HFFc6 (cell line): ENCODE results near the gene FHOD3. TPM values are rescaled to one million over a fixed set of nuclear protein-coding genes. Genes with fewer than 3 reads are reported as not detected.

Source experiments
- DNase-seq: peaks from one replicate; pipeline ENCODE4 v3.0.0-alpha.2; 2018
- H3K27ac Mint-ChIP-seq: 2 replicates; pipeline ENCODE4 v1.8.0; 2020; ENCODE audit warnings: mild to moderate bottlenecking, mixed read lengths
- H3K27me3 Mint-ChIP-seq: 2 replicates; pipeline ENCODE4 v1.8.0; 2021; ENCODE audit warnings: mild to moderate bottlenecking, moderate library complexity, mixed read lengths; ENCODE audit not compliant: insufficient read depth
- H3K36me3 Mint-ChIP-seq: 2 replicates; pipeline ENCODE4 v1.8.0; 2021; ENCODE audit warnings: low read depth, mixed read lengths
- H3K4me1 Mint-ChIP-seq: 2 replicates; pipeline ENCODE4 v1.8.0; 2020; ENCODE audit warnings: low read depth, mixed read lengths
- H3K4me3 Mint-ChIP-seq: 2 replicates; pipeline ENCODE4 v1.8.0; 2020; ENCODE audit warnings: mild to moderate bottlenecking, moderate library complexity, mixed read lengths
- H3K9me3 Mint-ChIP-seq: 2 replicates; pipeline ENCODE4 v1.8.0; 2020; ENCODE audit warnings: mild to moderate bottlenecking, mixed read lengths
- total RNA-seq, 6 experiments: library from RNA; stranded (reverse); fragmentation: NEBNext Ultra II Directional; extraction: Animal tissue kit (Norgen Biotek cat#: 25700); gene quantifications; 2 replicates in 1 of 6; 3 replicates in 5 of 6; pipeline ENCODE4 v1.2.3, GENCODE V29; 2021
- TF ChIP-seq, protein P1 (sequence below): fragments of 200-600 bp; sonication (generic); IDR thresholded peaks from 2 replicates; pipeline ENCODE4 v1.5.0; 2021; ENCODE audit warnings: antibody characterized with exemption, mild to moderate bottlenecking

Gene FHOD3
- total RNA-seq, 6 experiments from 2014 or later = 32.8 to 67.6 (median 61.4) TPM

DNA sequence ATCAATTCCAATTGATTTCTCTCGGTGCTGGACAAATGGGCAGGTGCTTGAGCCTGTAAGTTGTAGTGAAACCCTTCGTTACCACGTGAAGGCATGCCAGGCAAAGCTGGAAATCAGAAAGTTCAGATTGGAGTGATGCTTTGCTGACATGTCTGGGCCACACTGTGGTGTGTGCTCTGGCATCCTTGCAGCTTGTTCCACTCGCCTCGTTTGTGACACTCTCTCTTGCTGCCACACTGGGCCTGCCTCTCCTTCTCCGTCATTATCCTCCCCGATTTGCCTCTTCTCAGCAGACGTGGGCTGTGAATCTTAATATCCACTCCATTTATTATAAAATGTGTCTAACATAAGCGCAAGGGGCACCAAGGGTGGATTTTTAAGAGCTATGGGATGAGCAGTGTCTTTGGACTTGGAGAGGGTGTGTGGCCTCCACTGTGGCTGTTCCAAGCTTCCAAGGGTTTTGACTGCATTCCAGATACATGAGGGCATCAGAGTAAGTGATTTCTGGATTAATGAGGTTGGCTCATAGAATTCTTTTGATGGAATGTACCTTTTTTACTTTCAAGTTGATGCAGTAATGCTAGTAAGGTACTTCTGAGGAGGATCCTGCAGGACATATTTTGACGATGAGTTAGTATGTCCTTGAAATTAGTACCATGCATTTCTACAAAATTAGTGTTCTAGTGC is 292.5 kb downstream of the FHOD3 start:
- Mint-ChIP-seq H3K9me3 (no peaks in the 10 kb centered on the region), H3K4me3 (no peak overlapping the region), H3K36me3 (peaks cover 8% of the 10 kb centered on the region), H3K27ac (peak overlapping the region; percentile 75), H3K27me3 (peaks cover 2% of the 10 kb centered on the region; the same call in 1 of the 2 replicates), H3K4me1 (peaks cover 56% of the 10 kb centered on the region)
- DNase-seq = peak; percentile 52
- TF ChIP-seq, protein P1, sequence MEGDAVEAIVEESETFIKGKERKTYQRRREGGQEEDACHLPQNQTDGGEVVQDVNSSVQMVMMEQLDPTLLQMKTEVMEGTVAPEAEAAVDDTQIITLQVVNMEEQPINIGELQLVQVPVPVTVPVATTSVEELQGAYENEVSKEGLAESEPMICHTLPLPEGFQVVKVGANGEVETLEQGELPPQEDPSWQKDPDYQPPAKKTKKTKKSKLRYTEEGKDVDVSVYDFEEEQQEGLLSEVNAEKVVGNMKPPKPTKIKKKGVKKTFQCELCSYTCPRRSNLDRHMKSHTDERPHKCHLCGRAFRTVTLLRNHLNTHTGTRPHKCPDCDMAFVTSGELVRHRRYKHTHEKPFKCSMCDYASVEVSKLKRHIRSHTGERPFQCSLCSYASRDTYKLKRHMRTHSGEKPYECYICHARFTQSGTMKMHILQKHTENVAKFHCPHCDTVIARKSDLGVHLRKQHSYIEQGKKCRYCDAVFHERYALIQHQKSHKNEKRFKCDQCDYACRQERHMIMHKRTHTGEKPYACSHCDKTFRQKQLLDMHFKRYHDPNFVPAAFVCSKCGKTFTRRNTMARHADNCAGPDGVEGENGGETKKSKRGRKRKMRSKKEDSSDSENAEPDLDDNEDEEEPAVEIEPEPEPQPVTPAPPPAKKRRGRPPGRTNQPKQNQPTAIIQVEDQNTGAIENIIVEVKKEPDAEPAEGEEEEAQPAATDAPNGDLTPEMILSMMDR = no peak

DNA sequence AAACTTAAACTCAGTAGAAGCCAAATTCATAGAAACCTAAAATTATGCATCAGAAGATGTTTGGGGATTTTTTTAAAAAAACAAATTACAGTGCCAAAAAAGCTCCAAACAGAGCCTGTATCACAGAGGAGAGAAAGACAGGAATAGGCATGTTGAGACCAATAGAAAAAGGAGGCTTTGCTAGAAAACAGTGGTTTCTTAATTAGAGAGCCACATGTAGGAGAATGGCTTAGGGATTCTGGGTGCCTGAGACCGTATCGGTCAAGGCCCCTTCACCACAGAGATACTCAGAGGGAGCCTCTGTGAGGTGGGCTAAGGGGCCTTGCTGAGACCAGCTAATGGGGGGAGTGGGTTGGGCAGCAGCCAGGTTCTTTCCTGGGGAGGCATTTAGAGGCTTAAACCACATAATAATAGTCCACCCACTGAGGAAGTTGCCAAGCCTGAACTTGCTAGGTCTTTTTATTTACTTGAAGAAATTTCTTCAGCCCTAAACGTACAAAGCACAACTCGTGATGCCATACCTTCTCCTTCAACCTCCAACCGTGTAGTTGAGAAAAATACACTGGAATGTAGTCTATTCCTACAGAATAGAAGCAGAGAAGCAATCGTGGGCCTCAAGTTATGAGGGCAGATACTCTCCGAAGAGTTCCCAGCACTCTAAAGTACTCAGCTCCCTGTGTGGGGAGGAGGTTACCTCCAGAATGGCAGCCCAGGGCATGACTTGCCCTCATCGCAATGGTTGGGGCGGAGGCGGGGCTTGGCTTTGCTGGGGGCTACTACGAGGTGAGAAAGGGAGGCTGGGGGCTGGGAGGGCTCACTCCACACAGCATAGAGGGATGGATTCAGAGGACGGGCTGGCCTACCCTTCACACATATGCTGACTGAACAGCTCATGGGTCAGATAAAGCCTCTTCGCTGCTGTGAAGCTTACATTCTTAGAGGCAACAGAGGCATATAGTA is 293.4 kb downstream of the FHOD3 start:
- peak overlapping the region; percentile 75 for H3K27ac Mint-ChIP-seq
- no peak for DNase-seq
- H3K27me3 Mint-ChIP-seq = peaks cover 2% of the 10 kb centered on the region; the same call in 1 of the 2 replicates
- peaks cover 8% of the 10 kb centered on the region for H3K36me3 Mint-ChIP-seq
- TF ChIP-seq, protein P1 = no peak
- H3K9me3 Mint-ChIP-seq = no peaks in the 10 kb centered on the region
- peaks cover 47% of the 10 kb centered on the region for H3K4me1 Mint-ChIP-seq
- no peak overlapping the region for H3K4me3 Mint-ChIP-seq

DNA sequence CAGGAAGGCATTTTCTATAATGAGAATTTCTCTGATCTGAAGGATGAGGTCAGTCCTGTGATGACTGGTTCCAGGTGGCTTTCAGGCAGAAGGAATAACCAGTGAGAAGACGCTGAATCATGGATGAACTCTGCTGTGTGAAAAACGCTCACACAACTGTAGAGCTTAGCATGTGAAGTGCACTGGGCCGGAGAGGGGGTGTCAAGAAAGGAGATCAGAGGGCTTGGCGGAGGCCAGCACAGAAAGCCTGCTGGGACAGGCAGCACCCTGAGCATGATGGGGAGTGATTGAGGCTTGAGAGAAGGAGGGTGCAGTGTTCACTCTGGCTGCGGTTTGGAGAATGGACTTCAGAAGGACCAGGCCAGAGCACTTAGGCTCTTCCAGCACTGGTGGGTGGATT is 294.8 kb downstream of the FHOD3 start:
- no peaks in the 10 kb centered on the region for H3K36me3 Mint-ChIP-seq
- no peak for DNase-seq
- H3K27ac Mint-ChIP-seq = peak overlapping the region; percentile 84
- H3K4me3 Mint-ChIP-seq = peak overlapping the region; percentile 47
- H3K4me1 Mint-ChIP-seq = peaks cover 47% of the 10 kb centered on the region
- no peaks in the 10 kb centered on the region for H3K9me3 Mint-ChIP-seq
- TF ChIP-seq, protein P1 = no peak
- peaks cover 2% of the 10 kb centered on the region; the same call in 1 of the 2 replicates for H3K27me3 Mint-ChIP-seq

DNA sequence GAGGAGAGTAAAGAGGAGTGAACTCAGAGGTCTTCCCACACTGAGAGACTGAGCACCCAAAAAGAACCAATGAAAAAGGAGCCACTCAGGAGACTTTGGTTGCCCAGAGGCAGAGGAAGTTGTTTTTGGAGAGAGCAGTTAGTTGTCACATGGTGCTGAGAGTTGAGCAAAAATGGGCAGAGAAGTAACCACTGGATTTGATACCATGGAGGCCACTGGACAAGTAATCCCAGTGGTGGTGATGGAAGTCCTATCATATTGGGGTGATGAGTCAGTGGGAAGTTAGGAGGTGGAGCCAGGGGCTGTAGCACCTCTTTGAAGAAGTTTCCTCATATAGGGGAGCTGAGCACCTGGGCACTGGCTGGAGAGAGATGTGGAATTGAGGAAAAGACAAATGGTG is 295.5 kb downstream of the FHOD3 start:
- peak overlapping the region; percentile 84 for H3K27ac Mint-ChIP-seq
- no peaks in the 10 kb centered on the region for H3K9me3 Mint-ChIP-seq
- TF ChIP-seq, protein P1 = no peak
- no peaks in the 10 kb centered on the region for H3K36me3 Mint-ChIP-seq
- H3K27me3 Mint-ChIP-seq = peaks cover 2% of the 10 kb centered on the region; the same call in 1 of the 2 replicates
- peak; percentile 35 for DNase-seq
- H3K4me3 Mint-ChIP-seq = peak overlapping the region; percentile 47; the same call in 1 of the 2 replicates
- peaks cover 47% of the 10 kb centered on the region for H3K4me1 Mint-ChIP-seq

DNA sequence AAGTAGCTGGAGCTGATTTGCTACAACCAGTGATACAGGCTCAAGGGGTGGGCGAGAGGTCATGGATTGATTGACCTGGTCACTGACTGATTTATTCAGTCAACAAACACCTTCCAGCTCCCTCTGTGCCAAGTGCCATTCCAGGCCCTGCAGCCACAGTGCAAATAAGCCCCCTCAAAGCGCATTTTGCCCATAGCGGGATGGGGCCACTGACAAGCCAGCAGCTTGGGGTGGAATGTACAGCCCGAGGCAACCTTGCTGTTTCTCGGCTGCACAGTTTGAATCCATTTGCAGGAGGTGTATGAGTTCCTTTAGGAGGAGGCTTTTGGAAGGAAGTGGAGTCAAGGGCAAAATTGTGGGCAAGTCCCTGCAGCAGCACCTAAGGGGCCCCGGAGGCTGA is 296.1 kb downstream of the FHOD3 start:
- TF ChIP-seq, protein P1 = no peak
- H3K4me1 Mint-ChIP-seq = peaks cover 44% of the 10 kb centered on the region
- no peaks in the 10 kb centered on the region for H3K36me3 Mint-ChIP-seq
- peaks cover 2% of the 10 kb centered on the region; the same call in 1 of the 2 replicates for H3K27me3 Mint-ChIP-seq
- no peak overlapping the region for H3K27ac Mint-ChIP-seq
- H3K4me3 Mint-ChIP-seq = no peak overlapping the region
- no peaks in the 10 kb centered on the region for H3K9me3 Mint-ChIP-seq
- DNase-seq = no peak
